ENCODE results near the gene IRF2BP1.

- no peak for TF ChIP-seq CTCF (IDR thresholded peaks at IDR 0.05; ENCODE audit: insufficient read depth, low read depth, low read length)
- no peak for TF ChIP-seq EZH2 (IDR thresholded peaks at IDR 0.05; ENCODE audit: insufficient read depth, low read length)
Measured at GRCh38 chr19:45917421-45918091, 31.6 kb upstream of the IRF2BP1 start.

Data from astrocyte (in vitro differentiated cells and primary cell).